ENCODE data around the gene IFIT5.

Gene IFIT5

GRCh38 chr10:89416465-89416864, 2.1 kb downstream of the IFIT5 start:
- TF ChIP-seq CTCF (IDR thresholded peaks at IDR 0.05; ENCODE audit: extremely low read depth, insufficient read depth, missing control alignments): no peak
- in situ Hi-C loops (cut with MboI; ENCODE audit: low pct_unique_long_range_greater_than_20kb, low sequenced_read_pairs, unreplicated experiment): no loop called here
- no peak for DNase-seq (ENCODE audit: low spot score)

- DNase-seq (ENCODE audit: low spot score): peak; percentile 31
- in situ Hi-C loops (cut with MboI; ENCODE audit: low pct_unique_long_range_greater_than_20kb, low sequenced_read_pairs, unreplicated experiment): no loop called here
- TF ChIP-seq CTCF (IDR thresholded peaks at IDR 0.05; ENCODE audit: extremely low read depth, insufficient read depth, missing control alignments): peak; percentile 45
Observed at GRCh38 chr10:89419548-89419947, 5.2 kb downstream of the IFIT5 start.

- in situ Hi-C loops (cut with MboI; ENCODE audit: low pct_unique_long_range_greater_than_20kb, low sequenced_read_pairs, unreplicated experiment): loop anchor here (10.0 kb wide), 1 partner anchor 144 kb away; no protein-coding TSS in a partner anchor
- no peak for TF ChIP-seq CTCF (IDR thresholded peaks at IDR 0.05; ENCODE audit: extremely low read depth, insufficient read depth, missing control alignments)
- DNase-seq (ENCODE audit: low spot score): no peak
Observed at GRCh38 chr10:89421018-89421476, 6.7 kb downstream of the IFIT5 start.

- DNase-seq (ENCODE audit: low spot score): no peak
- in situ Hi-C loops (cut with MboI; ENCODE audit: low pct_unique_long_range_greater_than_20kb, low sequenced_read_pairs, unreplicated experiment): loop anchor here (10.0 kb wide), 1 partner anchor 140 kb away; no protein-coding TSS in a partner anchor
Observed at GRCh38 chr10:89425000-89425399, 10.6 kb downstream of the IFIT5 start.

GRCh38 chr10:89426230-89426868, 12.0 kb downstream of the IFIT5 start:
- TF ChIP-seq CTCF (IDR thresholded peaks at IDR 0.05; ENCODE audit: extremely low read depth, insufficient read depth, missing control alignments): peak; percentile 80
- DNase-seq (ENCODE audit: low spot score): peak; percentile 49
- in situ Hi-C loops (cut with MboI; ENCODE audit: low pct_unique_long_range_greater_than_20kb, low sequenced_read_pairs, unreplicated experiment): loop anchor here (10.0 kb wide), 1 partner anchor 138 kb away; no protein-coding TSS in a partner anchor

More at GRCh38 chr10:89425000-89425399, 10.6 kb downstream of the IFIT5 start:
- no peak for TF ChIP-seq CTCF (IDR thresholded peaks at IDR 0.05; ENCODE audit: extremely low read depth, insufficient read depth, missing control alignments)

GRCh38 chr10:89427629-89428028, 13.3 kb downstream of the IFIT5 start:
- in situ Hi-C loops (cut with MboI; ENCODE audit: low pct_unique_long_range_greater_than_20kb, low sequenced_read_pairs, unreplicated experiment): loop anchor here (10.0 kb wide), 1 partner anchor 137 kb away; no protein-coding TSS in a partner anchor
- no peak for DNase-seq (ENCODE audit: low spot score)
- no peak for TF ChIP-seq CTCF (IDR thresholded peaks at IDR 0.05; ENCODE audit: extremely low read depth, insufficient read depth, missing control alignments)

Measured in GM13977 (cell line).